PC-3 (cell line): ENCODE data around the gene NUPR1. TPM values are rescaled to one million over a fixed set of nuclear protein-coding genes. Genes with fewer than 3 reads are reported as not detected.

Experiments used
- ATAC-seq: fragments of 200-7000 bp; cut with Tn5 transposase; 2 replicates; pipeline ENCODE4 v1.9.1; 2020; ENCODE audit warnings: mild to moderate bottlenecking, moderate library complexity
- BruUV-seq: library from RNA; stranded (reverse); fragments of 400-500 nt; replicated peaks from 2 replicates; lab custom pipeline; 2021; lab: Mats Ljungman, UMichigan
- CTCF ChIA-PET: fragments of 300-600 bp; sonication (Branson Sonifier 250); formaldehyde crosslinking; loops from one replicate; lab custom pipeline; 2022; ENCODE audit warnings: antibody characterized with exemption; lab: Charles Lee
- POLR2A ChIA-PET: fragments of 300-600 bp; sonication (Branson Sonifier 250); formaldehyde crosslinking; loops from one replicate; lab custom pipeline; 2022; ENCODE audit warnings: antibody characterized with exemption; ENCODE audit not compliant: unreplicated experiment; lab: Charles Lee
- DNase-seq: peaks from one replicate; pipeline ENCODE4 v3.0.0-alpha.2; 2015
- H2AFZ ChIP-seq: fragments of 300-600 bp; sonication (generic); 2 replicates; pipeline ENCODE4 v1.6.0; 2016; ENCODE audit warnings: antibody characterized with exemption, low read length
- H3F3A ChIP-seq: fragments of 300-600 bp; sonication (generic); one replicate; pipeline ENCODE4 v1.6.0; 2017; ENCODE audit warnings: antibody characterized with exemption, low read length, control low read depth, mild to moderate bottlenecking; ENCODE audit not compliant: unreplicated experiment
- H3K27ac ChIP-seq: fragments of 300-600 bp; sonication (generic); 2 replicates; pipeline ENCODE4 v1.5.1; 2016; ENCODE audit warnings: mild to moderate bottlenecking, low read length
- H3K27me3 ChIP-seq: fragments of 300-600 bp; sonication (generic); 2 replicates; pipeline ENCODE4 v1.6.1; 2016; ENCODE audit warnings: low read length, mixed read lengths
- H3K36me3 ChIP-seq: fragments of 300-600 bp; sonication (generic); 2 replicates; pipeline ENCODE4 v1.6.1; 2016; ENCODE audit warnings: low read depth, mixed run types, low read length, mixed read lengths
- H3K4me1 ChIP-seq: fragments of 300-600 bp; sonication (generic); 2 replicates; pipeline ENCODE4 v1.5.1; 2016; ENCODE audit warnings: low read length; ENCODE audit not compliant: insufficient read depth
- H3K4me2 ChIP-seq: fragments of 300-600 bp; sonication (generic); 2 replicates; pipeline ENCODE4 v1.6.0; 2016; ENCODE audit warnings: low read length
- H3K4me3 ChIP-seq: fragments of 300-600 bp; sonication (generic); 2 replicates; pipeline ENCODE4 v1.5.1; 2016; ENCODE audit warnings: mild to moderate bottlenecking, low read length, mixed read lengths
- H3K79me2 ChIP-seq: fragments of 300-600 bp; sonication (generic); 2 replicates; pipeline ENCODE4 v1.6.1; 2017; ENCODE audit warnings: low read length, mixed read lengths
- H3K9ac ChIP-seq: fragments of 300-600 bp; sonication (generic); 2 replicates; pipeline ENCODE4 v1.6.0; 2016; ENCODE audit warnings: mild to moderate bottlenecking, low read length
- H3K9me2 ChIP-seq: fragments of 300-600 bp; sonication (generic); replicated peaks from 2 replicates; pipeline ENCODE4 v1.6.1; 2016; ENCODE audit warnings: mixed run types, low read length, mixed read lengths
- H3K9me3 ChIP-seq: fragments of 300-600 bp; sonication (generic); 2 replicates; pipeline ENCODE4 v1.6.1; 2016; ENCODE audit warnings: low read length, mixed read lengths
- H4K20me1 ChIP-seq: fragments of 300-600 bp; sonication (generic); 2 replicates; pipeline ENCODE4 v1.6.1; 2016; ENCODE audit warnings: low read length, mixed read lengths
- EZH2 ChIP-seq: fragments of 300-600 bp; sonication (generic); IDR thresholded peaks from one replicate; pipeline ENCODE4 v1.6.1; 2017; ENCODE audit warnings: antibody characterized with exemption, mild to moderate bottlenecking, low read length; ENCODE audit not compliant: unreplicated experiment
- EZH2phosphoT487 ChIP-seq: fragments of 300-600 bp; sonication (generic); IDR thresholded peaks from 2 replicates; pipeline ENCODE4 v1.6.1; 2018; ENCODE audit warnings: mild to moderate bottlenecking, antibody characterized with exemption, low read length, borderline replicate concordance
- intact Hi-C: fragments of 100-400 bp; cut with micrococcal nuclease; formaldehyde crosslinking; loops from 2 replicates; pipeline ENCODE4 v1.9.0; 2023
- total RNA-seq: library from RNA; depleted of rRNA; stranded (reverse); fragments of >200 nt; gene quantifications from 2 replicates; pipeline ENCODE4 v1.2.3, GENCODE V29; 2014
- TF ChIP-seq, protein P1 (sequence below): fragments of 300-600 bp; sonication (generic); conservative IDR thresholded peaks from 2 replicates; pipeline ENCODE4 v1.5.1; 2017; ENCODE audit warnings: antibody characterized with exemption, low read depth, mild to moderate bottlenecking, low read length

NUPR1 gene
- total RNA-seq, 1 experiment from 2014 or later, result 16.5 TPM

DNA sequence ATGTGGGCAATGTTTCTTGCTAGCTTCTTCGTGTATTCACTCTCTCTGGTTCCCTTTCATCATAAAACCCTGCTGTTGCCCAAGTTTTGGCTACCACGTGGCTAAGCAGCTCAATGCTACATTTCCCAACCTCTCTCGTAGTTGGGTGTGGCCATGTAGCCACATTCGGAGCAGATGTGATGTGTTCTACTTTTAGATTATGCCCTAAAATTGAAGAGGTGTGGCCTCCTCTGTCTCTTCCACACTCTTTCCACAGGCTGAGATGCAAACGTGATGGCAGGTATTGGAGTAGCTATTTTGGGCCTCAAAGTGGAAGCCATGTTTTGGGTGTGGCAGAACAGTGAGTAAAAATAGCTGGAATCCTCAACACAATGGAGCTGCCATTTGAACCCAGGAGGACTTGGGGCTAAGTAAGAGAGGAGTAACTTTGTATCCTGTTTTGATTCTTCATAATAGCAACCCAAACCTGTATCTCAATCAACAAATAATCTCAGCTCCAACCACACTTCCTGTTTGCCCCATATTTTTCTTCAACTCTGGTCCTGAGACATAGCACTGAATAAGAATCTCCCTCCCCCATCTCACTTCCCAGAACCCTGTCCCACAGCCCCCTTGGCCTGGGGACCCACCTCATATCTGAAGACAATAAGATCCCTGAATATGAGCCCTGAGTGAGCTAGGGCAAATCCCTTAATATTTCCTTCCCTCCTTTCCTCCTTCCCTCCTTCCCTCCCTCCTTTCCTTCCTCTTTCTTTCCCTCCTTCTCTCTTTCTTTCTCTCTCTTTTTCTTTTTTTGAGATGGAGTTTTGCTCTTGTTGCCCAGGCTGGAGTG is 4.0 kb downstream of the NUPR1 start:
- BruUV-seq, result no TSS peak
- DNase-seq, result no peak
- H3K9ac ChIP-seq, result no peak overlapping the region
- H3K4me1 ChIP-seq, result peaks cover 15% of the 10 kb centered on the region
- H3K79me2 ChIP-seq, result peaks cover 9% of the 10 kb centered on the region; the same call in 1 of the 2 replicates
- CTCF ChIA-PET, result no interaction called here
- no peaks in the 10 kb centered on the region for H3F3A ChIP-seq
- no peaks in the 10 kb centered on the region for H4K20me1 ChIP-seq
- H3K4me3 ChIP-seq, result no peak overlapping the region
- no peak overlapping the region for H2AFZ ChIP-seq
- H3K9me2 ChIP-seq, result no peaks in the 10 kb centered on the region
- ATAC-seq, result no peak
- no peaks in the 10 kb centered on the region for H3K9me3 ChIP-seq
- H3K27ac ChIP-seq, result no peak overlapping the region
- no peaks in the 10 kb centered on the region for H3K36me3 ChIP-seq
- intact Hi-C loops, result no loop called here
- POLR2A ChIA-PET, result no interaction called here
- TF ChIP-seq EZH2, result no peak
- TF ChIP-seq, protein P1, sequence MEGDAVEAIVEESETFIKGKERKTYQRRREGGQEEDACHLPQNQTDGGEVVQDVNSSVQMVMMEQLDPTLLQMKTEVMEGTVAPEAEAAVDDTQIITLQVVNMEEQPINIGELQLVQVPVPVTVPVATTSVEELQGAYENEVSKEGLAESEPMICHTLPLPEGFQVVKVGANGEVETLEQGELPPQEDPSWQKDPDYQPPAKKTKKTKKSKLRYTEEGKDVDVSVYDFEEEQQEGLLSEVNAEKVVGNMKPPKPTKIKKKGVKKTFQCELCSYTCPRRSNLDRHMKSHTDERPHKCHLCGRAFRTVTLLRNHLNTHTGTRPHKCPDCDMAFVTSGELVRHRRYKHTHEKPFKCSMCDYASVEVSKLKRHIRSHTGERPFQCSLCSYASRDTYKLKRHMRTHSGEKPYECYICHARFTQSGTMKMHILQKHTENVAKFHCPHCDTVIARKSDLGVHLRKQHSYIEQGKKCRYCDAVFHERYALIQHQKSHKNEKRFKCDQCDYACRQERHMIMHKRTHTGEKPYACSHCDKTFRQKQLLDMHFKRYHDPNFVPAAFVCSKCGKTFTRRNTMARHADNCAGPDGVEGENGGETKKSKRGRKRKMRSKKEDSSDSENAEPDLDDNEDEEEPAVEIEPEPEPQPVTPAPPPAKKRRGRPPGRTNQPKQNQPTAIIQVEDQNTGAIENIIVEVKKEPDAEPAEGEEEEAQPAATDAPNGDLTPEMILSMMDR, result no peak
- no peak for TF ChIP-seq EZH2phosphoT487
- H3K27me3 ChIP-seq, result no peaks in the 10 kb centered on the region
- H3K4me2 ChIP-seq, result no peak overlapping the region

DNA sequence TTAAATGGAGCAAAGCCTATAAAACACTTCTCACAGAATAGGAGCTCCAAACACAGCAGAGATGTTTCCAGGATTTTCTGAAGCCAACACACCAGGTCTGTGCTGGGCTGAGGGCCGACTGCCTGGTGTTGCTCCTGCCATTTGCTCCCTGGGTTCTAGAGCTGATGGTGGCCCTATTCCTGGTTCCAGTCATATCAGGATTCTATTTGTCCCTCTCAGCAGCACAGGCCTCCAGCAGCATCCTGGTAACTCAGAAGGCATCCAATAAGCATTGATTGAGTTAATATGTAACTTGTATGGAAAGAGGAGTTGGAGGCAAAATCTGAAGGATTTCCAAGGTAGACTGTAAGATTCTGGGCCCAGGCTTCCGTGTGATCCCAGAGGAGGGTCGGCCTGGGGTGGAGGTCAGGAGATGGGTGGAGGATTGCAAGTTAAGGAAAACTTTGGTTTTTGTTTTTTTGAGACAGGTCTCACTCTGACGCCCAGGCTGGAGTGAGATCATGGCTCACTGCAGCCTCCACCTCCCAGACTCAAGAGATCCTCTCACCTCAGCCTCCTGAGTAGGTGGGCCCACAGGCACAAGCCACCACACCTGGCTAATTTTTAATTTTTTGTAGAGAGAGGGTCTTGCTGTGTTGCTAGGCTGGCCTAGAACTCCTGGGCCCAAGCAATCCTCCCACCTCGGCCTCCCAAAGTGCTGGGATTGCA is 5.7 kb downstream of the NUPR1 start:
- DNase-seq (no peak), ATAC-seq (no peak)
- Histone ChIP-seq H3K79me2 (peaks cover 4% of the 10 kb centered on the region; the same call in 1 of the 2 replicates), H3K4me3 (no peak overlapping the region), H3F3A (no peaks in the 10 kb centered on the region), H3K36me3 (no peaks in the 10 kb centered on the region), H3K9me2 (no peaks in the 10 kb centered on the region), H3K27ac (no peak overlapping the region), H3K27me3 (no peaks in the 10 kb centered on the region), H3K4me1 (peaks cover 3% of the 10 kb centered on the region), H3K9me3 (no peaks in the 10 kb centered on the region), H3K9ac (no peak overlapping the region), H4K20me1 (no peaks in the 10 kb centered on the region), H3K4me2 (no peak overlapping the region), H2AFZ (no peak overlapping the region)
- TF ChIP-seq, protein P1, result no peak
- no peak for TF ChIP-seq EZH2phosphoT487
- TF ChIP-seq EZH2, result no peak
- BruUV-seq, result no TSS peak
- ChIA-PET CTCF (no interaction called here), POLR2A (no interaction called here)
- intact Hi-C loops, result no loop called here
